C4-2B (cell line): ENCODE measurements around the gene RIIAD1.

Experiments
- ZFX ChIP-seq: fragments of 450-650 bp; IDR thresholded peaks from 2 replicates; pipeline ENCODE4 v1.6.1; 2017
- TF ChIP-seq, protein P1 (sequence below): fragments of 450-650 bp; conservative IDR thresholded peaks from 2 replicates; pipeline ENCODE4 v1.5.1; 2017; ENCODE audit warnings: mild to moderate bottlenecking

DNA sequence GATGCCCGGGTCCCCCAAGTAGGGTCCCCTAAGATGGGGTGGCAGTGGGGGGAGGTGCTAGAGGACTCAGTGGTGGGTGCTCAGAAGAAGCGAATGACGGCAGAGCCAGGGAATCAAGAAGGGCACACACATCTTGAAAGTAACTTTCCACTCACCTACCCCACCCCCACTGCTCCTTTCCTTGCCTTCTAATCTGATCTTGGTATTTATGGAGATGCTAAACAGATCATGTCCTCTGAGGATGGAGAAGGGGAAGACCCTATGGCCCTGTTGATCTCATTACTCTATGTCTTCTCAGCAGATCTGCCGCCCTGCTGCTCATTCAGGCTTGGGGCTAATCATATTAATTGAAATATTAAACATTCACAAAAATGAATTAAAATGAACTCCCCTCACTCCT is 2.7 kb upstream of the RIIAD1 start:
- TF ChIP-seq, protein P1, sequence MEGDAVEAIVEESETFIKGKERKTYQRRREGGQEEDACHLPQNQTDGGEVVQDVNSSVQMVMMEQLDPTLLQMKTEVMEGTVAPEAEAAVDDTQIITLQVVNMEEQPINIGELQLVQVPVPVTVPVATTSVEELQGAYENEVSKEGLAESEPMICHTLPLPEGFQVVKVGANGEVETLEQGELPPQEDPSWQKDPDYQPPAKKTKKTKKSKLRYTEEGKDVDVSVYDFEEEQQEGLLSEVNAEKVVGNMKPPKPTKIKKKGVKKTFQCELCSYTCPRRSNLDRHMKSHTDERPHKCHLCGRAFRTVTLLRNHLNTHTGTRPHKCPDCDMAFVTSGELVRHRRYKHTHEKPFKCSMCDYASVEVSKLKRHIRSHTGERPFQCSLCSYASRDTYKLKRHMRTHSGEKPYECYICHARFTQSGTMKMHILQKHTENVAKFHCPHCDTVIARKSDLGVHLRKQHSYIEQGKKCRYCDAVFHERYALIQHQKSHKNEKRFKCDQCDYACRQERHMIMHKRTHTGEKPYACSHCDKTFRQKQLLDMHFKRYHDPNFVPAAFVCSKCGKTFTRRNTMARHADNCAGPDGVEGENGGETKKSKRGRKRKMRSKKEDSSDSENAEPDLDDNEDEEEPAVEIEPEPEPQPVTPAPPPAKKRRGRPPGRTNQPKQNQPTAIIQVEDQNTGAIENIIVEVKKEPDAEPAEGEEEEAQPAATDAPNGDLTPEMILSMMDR: no peak
- no peak for TF ChIP-seq ZFX
